Lung microvascular endothelial cell (primary cell): Measurements from ENCODE around the gene TMEM156. TPM values are rescaled to one million over a fixed set of nuclear protein-coding genes. Genes with fewer than 3 reads are reported as not detected.

Source experiments
- DNase-seq, 2 donors: peaks; one replicate each; pipeline versions ENCODE4 v3.0.0 to v3.0.0-alpha.2; 2010; ENCODE audit warnings: low read depth in 2 of 2
- total RNA-seq: library from RNA; depleted of rRNA; stranded (reverse); fragments of >200 nt; gene quantifications from 2 replicates; pipeline ENCODE4 v1.2.1, GENCODE V29; 2014

TMEM156 gene, protein sequence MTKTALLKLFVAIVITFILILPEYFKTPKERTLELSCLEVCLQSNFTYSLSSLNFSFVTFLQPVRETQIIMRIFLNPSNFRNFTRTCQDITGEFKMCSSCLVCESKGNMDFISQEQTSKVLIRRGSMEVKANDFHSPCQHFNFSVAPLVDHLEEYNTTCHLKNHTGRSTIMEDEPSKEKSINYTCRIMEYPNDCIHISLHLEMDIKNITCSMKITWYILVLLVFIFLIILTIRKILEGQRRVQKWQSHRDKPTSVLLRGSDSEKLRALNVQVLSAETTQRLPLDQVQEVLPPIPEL
- total RNA-seq: under 0.01 and 0.87 TPM in 2 replicates

DNA sequence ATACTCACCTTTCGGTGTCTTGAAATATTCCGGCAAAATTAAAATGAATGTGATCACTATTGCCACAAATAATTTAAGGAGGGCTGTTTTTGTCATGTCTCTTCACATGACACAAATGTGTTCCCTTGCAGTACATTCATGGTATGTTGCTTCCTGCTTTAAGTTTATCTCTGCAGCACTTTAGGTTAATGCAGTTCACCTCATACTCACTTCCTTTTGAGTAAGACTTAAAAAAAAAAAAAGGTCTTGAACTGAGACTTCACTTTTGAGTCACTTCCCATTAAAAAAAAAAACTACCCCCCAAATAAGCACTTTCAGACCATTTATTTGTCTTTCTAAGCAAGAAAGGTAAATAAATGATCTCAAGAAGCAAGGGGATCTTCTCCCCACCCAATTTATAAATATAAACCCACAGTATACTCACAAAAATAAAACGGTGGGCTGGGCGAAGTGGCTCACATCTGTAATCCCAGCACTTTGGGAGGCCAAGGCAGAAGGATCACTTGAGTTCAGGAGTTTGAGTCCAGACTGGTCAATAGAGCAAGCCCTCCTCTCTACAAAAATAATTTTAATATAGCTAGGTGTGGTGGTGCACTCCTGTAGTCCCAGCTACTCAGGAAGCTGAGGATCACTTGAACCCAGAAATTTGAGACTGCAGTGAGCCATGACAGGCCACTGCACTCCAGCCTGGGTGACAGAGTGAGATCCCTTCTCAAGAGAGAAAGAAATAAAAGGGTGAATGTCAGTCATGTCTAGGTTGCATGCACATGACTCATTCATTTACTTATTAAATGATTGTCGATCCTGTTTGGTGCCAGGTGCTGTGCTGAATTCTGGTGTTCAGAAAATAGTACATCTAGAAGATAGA is at the start of gene TMEM156:
Gene TMEM156 (minus strand): TSS at position 192 of the 868 bp plus-strand sequence. CDS start 96 bp downstream, at position 96.
- DNase-seq: peak in 1 of 2 donors; percentile 83

DNA sequence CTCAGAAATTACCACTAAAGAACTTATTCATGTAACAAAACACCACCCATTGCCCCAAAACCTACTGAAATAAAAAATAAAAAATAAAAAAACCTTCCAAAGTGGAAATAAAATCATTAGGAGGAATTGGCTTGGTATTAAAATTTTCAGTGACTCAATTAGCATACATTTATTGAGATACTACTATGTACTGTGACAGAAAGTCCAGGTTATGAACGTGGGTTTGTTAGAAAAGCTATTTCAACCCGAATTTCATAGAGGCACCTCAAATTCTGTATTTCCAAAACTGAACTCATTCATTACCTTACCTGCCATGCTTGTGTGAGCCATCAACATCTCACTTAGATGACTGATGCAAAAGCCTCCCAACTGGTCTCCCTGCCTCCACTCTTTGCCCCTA is 46.6 kb upstream of the TMEM156 start:
- no peak for DNase-seq

DNA sequence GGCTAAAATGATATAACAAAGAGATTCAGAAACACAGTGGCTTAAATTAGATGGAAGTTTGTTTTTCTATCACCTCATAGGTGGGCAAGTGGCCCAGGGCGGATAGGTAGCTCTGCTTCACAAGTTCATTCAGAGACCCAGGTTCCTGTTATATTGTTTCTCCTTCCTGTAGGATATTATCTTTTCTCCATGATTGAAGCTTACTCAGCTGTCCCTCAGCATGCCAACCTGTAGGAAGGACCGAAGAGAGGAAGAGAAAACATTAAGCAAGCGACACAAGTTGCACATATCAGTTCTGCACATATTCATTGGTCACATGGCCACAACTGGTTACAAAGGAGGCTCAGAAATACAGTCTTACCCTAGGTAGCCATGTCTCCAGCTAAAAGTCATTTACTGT is 36.7 kb upstream of the TMEM156 start:
- DNase-seq: peak; percentile 17 to 57

DNA sequence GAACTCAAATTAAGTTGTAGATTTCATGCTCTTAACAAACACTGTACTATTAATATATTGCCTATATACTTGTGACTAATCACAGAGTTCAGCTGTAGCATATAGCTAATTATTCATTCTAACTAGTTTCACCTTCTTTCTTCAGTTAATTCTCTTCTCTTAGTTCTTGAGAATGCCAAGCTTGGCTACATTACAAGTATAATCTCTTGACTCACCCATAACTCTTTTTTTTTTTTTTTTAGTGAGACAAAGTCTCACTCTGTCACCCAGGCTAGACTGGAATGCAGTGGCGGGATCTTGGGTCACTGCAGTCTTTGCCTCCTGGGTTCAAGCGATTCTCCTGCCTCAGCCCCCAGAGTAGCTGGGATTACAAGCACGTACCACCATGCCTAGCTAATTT is 35.2 kb upstream of the TMEM156 start:
- DNase-seq: no peak

DNA sequence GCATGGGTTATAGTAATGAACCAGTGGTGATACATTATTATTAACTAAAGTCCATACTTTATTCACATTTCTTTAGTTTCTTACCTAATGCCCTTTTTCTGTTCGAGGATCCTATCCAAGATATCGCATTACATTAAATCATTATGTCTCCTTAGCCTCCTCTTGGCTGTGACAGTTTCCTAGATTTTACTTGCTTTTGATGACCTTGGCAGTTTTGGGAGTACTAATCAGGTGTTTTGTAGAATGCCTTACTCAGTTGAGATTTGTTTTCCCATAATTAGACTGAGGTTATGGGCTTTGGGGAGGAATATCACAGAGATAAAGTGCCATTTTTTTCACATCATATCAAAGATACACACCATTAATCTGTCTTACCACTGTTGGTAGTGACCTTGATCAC is 34.8 kb upstream of the TMEM156 start:
- no peak for DNase-seq

DNA sequence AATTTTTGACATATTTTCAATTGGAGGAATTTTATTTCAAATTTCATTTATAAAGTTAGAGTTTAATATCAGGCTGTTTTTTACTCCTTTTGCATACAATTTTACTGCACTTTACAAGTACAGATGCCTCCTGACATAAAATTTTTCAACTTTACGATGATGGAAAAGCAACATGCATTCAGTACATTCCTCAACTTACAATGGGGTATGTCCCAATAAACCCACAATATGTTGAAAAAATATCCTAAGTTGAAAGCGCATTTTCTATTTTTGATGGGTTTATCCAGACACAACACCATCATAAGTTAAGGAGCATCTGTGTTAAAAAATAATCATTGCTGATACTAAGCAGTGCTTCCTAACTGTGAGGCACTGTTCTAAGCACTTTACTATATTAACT is 34.2 kb upstream of the TMEM156 start:
- no peak for DNase-seq

DNA sequence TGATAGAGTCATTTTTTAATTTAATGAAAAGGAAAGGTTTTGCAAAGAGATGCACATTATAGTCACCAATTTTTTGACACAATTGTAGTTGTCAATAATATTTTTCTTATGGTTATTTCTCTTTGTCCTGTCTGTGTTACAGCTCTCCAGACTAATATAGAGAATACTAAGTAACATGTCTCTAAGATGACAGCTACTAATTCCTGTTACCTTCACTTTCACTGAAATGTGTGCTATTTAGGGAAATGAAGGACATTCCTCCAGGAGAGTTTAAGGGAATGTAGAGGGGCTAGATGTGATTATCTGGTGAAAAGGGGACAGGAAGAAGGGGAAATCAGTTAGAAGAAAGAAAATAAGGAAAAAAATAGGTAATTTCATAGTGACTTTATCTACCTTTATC is 31.2 kb upstream of the TMEM156 start:
- no peak for DNase-seq

DNA sequence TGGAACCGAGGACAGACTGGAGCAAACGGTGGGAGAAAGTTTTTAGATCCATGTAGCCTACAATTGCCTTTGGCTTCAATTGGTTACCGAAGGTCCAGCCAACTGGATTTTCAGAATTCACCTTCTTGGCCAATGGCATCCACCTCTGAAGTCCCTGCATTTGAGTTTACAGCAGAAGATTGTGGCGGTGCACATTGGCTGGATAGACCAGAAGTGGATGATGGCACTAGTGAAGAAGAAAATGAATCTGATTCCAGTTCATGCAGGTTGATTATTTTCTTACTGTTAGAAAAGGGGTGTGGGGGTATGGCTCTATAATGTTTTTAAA is 30.5 kb upstream of the TMEM156 start:
- no peak for DNase-seq

DNA sequence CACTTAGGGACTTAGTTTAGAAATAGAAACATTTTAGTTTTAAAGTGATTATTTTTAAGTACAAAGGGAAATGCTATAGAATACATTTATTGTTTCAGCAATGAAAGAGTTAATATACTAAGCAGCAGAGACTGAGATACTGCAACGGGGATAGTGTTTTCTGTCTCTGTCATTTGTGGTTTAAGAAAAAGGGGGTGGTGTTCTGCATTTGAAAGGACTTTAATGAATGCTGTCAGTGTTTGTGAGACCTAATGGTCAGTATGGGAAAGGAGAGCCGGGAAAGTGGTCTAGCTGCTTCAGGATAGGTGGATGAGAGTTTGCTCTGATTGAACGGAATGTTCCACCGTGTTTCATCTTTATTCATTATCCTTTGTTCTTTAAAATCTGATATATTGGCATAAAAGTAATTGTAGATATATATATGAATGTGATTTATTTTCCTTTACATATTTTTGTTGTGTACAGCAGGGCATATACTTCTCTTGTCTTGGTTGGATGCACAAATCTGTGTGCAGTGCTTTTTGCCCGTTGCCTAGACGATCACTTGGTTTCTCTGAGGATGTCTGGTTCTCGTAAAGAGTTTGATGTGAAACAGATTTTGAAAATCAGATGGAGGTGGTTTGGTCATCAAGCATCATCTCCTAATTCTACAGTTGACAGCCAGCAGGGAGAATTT is 30.0 kb upstream of the TMEM156 start, which contains the start of gene KLHL5:
Gene KLHL5 (plus strand): TSS at position 139 of the 676 bp plus-strand sequence. CDS start 421 bp downstream, at position 560.
- DNase-seq: no peak

DNA sequence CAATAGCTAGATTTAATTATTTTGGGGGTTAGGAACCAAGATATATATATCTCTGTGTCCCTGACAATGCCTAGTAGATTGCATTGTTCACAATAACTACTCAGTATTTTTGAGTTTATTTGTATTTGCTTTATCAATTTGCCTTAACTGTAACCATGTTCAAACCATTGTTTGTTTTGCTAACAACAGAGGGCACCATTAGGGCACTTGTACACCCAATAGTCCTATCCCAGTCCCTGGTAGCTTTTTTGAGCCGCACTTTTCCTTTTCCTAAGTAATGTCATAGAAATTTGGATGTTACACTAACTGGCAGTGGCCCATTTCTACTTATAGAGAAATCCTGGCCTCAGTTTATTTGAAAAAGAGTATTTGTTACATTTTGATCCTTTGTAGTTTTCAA is 29.2 kb upstream of the TMEM156 start:
- no peak for DNase-seq

DNA sequence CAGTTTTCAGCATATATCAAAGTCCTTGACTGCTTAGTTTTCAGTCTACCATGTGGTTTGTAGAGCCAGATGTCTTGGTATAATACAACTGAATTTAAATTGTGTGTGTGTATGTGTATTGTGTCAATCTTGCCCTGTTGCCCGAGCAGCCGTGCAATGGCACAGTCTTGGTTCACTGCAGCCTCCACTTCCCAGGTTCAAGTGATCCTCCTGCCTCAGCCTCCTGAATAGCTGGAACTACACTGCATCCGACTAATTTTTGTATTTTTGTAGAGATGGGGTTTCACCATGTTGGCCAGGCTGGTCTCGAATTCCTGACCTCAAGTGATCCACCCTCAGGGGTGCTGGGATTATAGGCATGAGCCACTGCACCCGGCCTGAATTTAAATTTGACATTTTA is 23.8 kb upstream of the TMEM156 start:
- DNase-seq: no peak

DNA sequence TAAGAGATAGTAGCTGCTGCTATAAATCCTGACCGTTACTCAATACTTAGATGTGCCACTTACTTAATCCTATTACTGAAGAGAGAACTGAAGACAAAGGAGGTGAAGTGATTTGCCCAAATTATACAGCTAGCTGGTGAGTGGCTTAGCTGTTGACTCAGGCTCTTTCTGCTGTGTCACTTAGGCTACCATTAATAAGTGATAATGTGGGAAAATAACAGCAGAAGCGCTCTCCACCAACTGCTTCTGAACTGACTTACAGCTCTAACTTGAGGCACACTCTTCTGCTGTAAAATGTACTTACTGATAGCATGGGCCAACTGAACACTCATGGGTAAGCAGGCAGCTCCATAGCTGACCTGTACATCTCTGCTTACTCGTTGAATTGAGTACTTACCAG is 22.3 kb upstream of the TMEM156 start:
- DNase-seq: no peak

DNA sequence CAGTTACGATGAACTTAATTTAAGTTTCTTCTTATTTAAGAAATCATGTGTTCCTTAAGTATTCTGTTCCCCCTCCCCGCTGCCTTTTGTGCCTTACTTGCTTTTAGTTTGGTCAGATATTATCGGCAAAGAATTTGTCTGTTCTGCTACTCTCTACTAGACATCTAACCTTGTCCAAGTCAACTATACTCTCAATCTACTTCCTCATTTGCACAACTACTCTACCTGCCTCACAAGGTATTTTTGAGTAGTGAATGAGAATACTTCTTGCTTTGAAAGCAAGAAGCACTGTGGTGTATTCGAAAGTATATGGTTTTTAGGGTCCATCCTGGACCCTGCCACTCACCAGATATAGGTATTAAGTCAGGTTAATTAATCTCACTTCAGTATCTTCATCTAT is 21.8 kb upstream of the TMEM156 start:
- no peak for DNase-seq

DNA sequence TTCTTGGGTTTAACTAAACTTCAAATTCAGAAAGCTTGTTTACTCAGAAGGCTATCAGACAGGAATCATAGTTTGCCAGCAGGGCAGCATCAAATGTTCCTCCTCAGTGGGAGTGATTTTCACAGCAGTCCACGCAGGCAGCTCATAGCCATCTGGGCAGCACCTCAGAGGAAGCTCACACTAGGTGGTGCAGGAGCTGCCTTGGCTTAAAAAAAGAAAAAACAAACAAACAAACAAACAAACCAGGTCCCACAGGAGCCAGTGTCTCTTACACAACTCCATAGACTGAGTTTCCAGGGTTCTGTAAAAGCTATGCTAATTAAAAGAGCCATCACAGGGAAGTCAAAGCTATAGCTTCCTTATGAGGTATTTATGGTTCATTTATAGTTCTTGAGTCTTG is 19.3 kb upstream of the TMEM156 start:
- DNase-seq: no peak

DNA sequence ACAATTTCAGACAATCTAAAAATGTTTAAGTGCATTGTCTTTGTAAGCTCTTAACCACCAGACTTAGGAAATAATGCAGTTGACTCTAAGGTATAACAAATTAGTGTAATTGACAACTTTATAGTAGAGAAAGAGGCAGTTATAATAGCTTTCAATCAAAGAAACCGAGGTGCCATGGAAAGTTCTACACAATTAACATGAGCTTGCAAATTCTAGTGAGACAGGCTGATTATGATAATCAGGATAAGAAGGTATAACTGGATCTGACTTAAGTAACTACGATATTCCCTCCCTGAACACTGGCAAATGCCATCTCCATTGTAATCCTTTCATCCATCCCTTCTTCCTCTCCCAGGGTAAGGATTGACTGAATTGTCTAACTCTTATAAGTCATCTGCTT is 18.4 kb upstream of the TMEM156 start:
- no peak for DNase-seq

DNA sequence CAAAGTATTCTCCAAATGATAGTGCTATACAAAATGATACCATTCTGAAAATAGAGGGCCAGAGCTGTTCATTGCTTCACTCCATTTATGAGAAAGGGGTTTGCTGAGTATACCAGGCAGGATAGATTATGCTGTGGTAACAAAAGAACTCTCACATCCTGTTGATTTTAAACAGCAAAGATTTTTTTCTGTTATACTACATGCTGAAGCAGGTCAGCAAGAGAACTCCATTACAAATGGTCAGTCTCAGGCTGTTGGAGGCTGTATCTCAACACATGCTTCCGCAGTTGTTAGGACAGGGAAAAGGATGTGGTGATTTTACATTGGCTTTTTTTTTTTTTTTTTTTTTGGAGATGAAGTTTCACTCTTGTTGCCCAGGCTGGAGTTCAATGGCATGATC is 16.1 kb upstream of the TMEM156 start:
- DNase-seq: peak; percentile 31 to 54

DNA sequence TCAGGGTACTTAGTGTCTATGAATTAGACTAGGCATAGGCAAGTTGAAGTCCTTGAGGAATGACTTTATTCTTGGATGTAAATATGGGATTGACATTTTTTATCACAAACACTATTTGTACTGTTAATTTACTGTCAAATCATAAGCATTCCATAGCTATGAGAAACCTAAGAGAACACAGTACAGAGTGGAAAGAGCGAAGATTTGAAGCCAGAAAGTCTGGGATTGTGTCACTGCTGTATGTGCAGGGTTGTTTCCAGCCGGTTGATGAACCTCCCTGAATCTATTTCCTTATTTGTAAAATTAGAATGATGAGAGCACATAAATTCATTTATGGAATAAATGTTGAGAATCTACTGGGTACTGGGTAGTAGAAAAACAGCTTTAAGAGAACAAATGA is 15.5 kb upstream of the TMEM156 start:
- no peak for DNase-seq

DNA sequence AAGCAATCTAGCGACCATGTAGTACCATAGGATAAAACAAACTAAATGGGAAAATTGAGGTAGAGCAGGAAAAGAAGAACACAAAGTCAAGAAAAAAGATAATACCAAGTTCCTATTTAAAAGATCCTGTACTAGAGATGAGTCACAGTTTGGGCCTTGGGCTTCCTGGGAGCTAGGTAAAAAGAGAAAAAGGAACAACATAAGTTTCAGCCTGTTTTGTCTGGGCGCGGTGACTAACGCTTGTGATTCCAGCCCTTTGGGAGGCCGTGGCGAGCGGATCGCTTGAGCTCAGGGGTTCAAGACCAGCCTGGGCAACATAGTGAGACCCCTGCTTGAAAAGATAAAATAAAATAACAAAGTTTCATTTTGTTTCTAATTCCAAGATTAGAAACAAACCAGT is 14.0 kb upstream of the TMEM156 start:
- DNase-seq: peak in 1 of 2 donors; percentile 44

DNA sequence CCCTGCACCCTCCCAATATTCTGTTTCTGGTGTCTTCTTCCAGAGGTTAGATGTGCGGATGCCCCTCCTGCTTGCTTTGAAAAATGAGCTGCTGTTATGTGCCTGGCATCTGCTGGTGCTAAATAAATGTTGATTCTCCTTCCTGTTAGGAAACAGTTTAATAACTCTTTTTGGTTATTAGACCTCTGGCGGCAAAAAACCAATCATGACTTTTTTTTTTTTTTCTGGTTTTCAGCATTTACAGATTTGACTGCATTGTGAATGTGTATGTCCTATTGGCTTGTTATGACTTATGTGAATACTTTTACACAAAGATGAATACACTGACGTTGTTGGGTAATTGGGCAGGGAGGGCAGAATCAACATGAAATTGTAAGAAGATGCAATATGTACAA is 13.6 kb upstream of the TMEM156 start:
- DNase-seq: peak; percentile 31 to 51

DNA sequence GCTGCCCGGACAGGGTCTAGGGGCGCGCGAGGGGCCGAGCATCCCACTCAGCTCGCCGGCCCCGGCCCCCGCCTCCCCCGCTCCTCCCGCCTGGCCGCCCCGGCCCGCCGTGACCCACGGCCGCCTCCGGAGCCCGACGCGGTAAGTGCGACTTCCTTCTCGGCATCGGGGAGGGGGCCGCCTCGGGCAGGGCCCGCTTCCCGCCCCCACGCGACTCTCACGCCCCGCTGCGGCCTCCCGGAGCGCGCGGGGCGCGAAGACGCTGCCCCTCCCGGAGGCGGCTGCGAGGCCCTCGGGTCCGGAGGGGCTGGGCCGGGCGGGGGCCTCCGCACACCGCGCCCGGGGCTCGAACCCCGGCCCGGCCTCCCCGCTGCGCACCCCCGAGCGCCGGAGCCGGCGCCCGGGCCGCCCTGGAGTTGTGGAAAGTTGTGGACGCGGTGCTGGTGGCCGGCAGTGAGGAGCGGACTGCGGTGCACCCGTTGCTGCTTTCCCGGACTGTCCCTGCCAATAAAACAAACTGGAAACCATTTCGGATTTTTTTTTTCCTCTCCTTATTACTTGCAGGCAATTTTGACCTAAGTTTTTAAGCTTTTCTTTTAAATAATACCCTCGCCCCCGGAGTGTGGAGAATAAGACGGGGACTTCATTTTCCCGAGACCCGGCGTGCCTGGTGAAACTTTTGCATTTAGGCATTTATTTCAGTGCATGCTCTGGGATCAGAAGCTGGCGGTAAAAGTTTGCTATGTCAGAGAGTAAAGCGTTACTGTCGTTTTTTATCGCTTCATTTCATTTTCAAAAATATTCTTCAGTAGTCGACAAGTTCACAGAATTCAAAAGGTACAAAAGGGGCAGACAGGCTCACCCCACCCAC is 13.0 kb upstream of the TMEM156 start:
- DNase-seq: peak; percentile 38 to 56

DNA sequence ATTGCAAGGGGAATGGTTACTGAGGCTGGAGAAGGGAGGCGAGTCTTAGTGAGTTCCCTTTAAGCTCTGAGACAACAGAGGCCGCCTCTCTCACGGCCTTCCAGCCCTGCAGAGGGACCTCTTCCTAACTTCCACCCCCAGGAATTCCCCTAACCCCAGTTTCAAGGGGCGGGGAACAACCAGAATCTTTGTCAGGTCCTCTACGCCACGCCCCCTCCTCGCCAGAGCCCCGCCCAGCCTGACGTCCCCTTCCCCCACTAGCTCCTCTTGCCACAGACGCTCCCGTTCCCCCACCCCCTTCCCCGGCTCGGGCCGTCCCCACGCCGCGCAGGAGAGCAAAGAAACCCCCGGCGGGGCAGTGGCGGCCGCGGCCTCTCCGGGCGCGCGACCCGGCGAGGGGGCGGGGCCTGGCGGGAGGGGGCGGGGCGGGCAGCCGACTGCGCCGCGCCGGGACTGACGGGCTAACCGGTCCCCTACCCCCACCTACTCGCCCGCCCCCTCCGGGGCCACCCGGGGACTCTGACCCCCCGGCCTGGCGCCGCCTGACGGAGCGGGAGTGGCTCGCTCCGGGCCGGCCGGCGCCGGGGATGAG is 12.3 kb upstream of the TMEM156 start:
- DNase-seq: peak; percentile 96 to 97
